Mucosa of rectum (tissue), 2 donors: Measurements from ENCODE around the gene COA8.

ENCODE experiments used
- H3K27ac ChIP-seq, 2 donors: one replicate each; pipeline ENCODE4 v1.7.0; 2013; ENCODE audit warnings: inconsistent platforms in 2 of 2, low read depth in 2 of 2, low read length in 2 of 2
- H3K27me3 ChIP-seq, 2 donors: one replicate each; pipeline ENCODE4 v1.7.0; 2013; ENCODE audit warnings: low read length in 2 of 2; ENCODE audit not compliant: control insufficient read depth in 2 of 2, insufficient read depth in 2 of 2
- H3K36me3 ChIP-seq, 2 donors: one replicate each; pipeline ENCODE4 v1.7.0; 2013; ENCODE audit warnings: low read length in 2 of 2; ENCODE audit not compliant: control insufficient read depth in 2 of 2, insufficient read depth in 2 of 2
- H3K4me1 ChIP-seq, 2 donors: one replicate each; pipeline ENCODE4 v1.7.0; 2013; ENCODE audit warnings: low read length in 2 of 2, mild to moderate bottlenecking in 1 of 2; ENCODE audit not compliant: control insufficient read depth in 2 of 2, insufficient read depth in 2 of 2
- H3K4me3 ChIP-seq, 2 donors: one replicate each; pipeline ENCODE4 v1.7.0; 2013; ENCODE audit warnings: low read length in 2 of 2
- H3K9ac ChIP-seq, 2 donors: one replicate each; pipeline ENCODE4 v1.7.0; 2013; ENCODE audit warnings: low read length in 2 of 2, low read depth in 1 of 2, mild to moderate bottlenecking in 1 of 2
- H3K9me3 ChIP-seq, 2 donors: one replicate each; pipeline ENCODE4 v1.7.0; 2013; ENCODE audit warnings: low read length in 2 of 2; ENCODE audit not compliant: control insufficient read depth in 2 of 2
- donor health status: healthy.
- donor health status: Normal muscosa, but diverticular disease.

Gene COA8

GRCh38 chr14:103550451-103551337 lies 12.1 kb upstream of the COA8 start:
- H3K9me3 ChIP-seq = no peaks in the 10 kb centered on the region
- peak overlapping the region in 1 of 2 donors; percentile 77 for H3K27ac ChIP-seq
- H3K9ac ChIP-seq = peak overlapping the region in 1 of 2 donors; percentile 8
- peaks cover 4 to 18% of the 10 kb centered on the region in 2 donors for H3K4me1 ChIP-seq
- no peaks in the 10 kb centered on the region for H3K36me3 ChIP-seq
- no peak overlapping the region for H3K4me3 ChIP-seq
- no peaks in the 10 kb centered on the region for H3K27me3 ChIP-seq

GRCh38 chr14:103551338-103551762 lies 11.4 kb upstream of the COA8 start:
- Histone ChIP-seq H3K27me3 (no peaks in the 10 kb centered on the region), H3K36me3 (no peaks in the 10 kb centered on the region), H3K27ac (peak overlapping the region; percentile 53 to 77), H3K4me1 (peaks cover 4 to 18% of the 10 kb centered on the region in 2 donors), H3K4me3 (no peak overlapping the region), H3K9me3 (no peaks in the 10 kb centered on the region), H3K9ac (no peak overlapping the region)

GRCh38 chr14:103552011-103552845 lies 10.5 kb upstream of the COA8 start:
- peaks cover 8 to 16% of the 10 kb centered on the region in 2 donors for H3K4me1 ChIP-seq
- peak overlapping the region; percentile 53 to 77 for H3K27ac ChIP-seq
- peak overlapping the region in 1 of 2 donors; percentile 3 for H3K9ac ChIP-seq
- H3K36me3 ChIP-seq = peaks cover 4 to 5% of the 10 kb centered on the region in 2 donors
- H3K27me3 ChIP-seq = no peaks in the 10 kb centered on the region
- H3K4me3 ChIP-seq = no peak overlapping the region
- H3K9me3 ChIP-seq = no peaks in the 10 kb centered on the region

- H3K36me3 ChIP-seq = peaks cover 4 to 6% of the 10 kb centered on the region in 2 donors
- peak overlapping the region in 1 of 2 donors; percentile 53 for H3K27ac ChIP-seq
- H3K27me3 ChIP-seq = no peaks in the 10 kb centered on the region
- peaks cover 8 to 16% of the 10 kb centered on the region in 2 donors for H3K4me1 ChIP-seq
- H3K9me3 ChIP-seq = no peaks in the 10 kb centered on the region
- no peak overlapping the region for H3K9ac ChIP-seq
- no peak overlapping the region for H3K4me3 ChIP-seq
These were observed 9.9 kb upstream of the COA8 start for GRCh38 chr14:103552846-103553210.

- Histone ChIP-seq H3K27me3 (no peaks in the 10 kb centered on the region), H3K9me3 (no peaks in the 10 kb centered on the region), H3K9ac (no peak overlapping the region), H3K36me3 (peaks cover 25 to 33% of the 10 kb centered on the region in 2 donors), H3K27ac (no peak overlapping the region), H3K4me3 (no peak overlapping the region), H3K4me1 (peaks cover 7 to 16% of the 10 kb centered on the region in 2 donors)
These were observed 7.0 kb upstream of the COA8 start for GRCh38 chr14:103555559-103556337.

GRCh38 chr14:103556946-103557758 lies 5.6 kb upstream of the COA8 start:
- H3K36me3 ChIP-seq = peaks cover 25 to 34% of the 10 kb centered on the region in 2 donors
- no peaks in the 10 kb centered on the region for H3K9me3 ChIP-seq
- no peaks in the 10 kb centered on the region for H3K27me3 ChIP-seq
- peak overlapping the region in 1 of 2 donors; percentile 38 for H3K27ac ChIP-seq
- peaks cover 16 to 28% of the 10 kb centered on the region in 2 donors for H3K4me1 ChIP-seq
- H3K4me3 ChIP-seq = no peak overlapping the region
- H3K9ac ChIP-seq = no peak overlapping the region

GRCh38 chr14:103558071-103558882 lies 4.5 kb upstream of the COA8 start:
- Histone ChIP-seq H3K9ac (no peak overlapping the region), H3K9me3 (no peaks in the 10 kb centered on the region), H3K36me3 (peaks cover 25 to 34% of the 10 kb centered on the region in 2 donors), H3K27ac (peak overlapping the region in 1 of 2 donors; percentile 3), H3K4me1 (peaks cover 16 to 28% of the 10 kb centered on the region in 2 donors), H3K4me3 (no peak overlapping the region), H3K27me3 (no peaks in the 10 kb centered on the region)

- Histone ChIP-seq H3K27me3 (no peaks in the 10 kb centered on the region), H3K9me3 (no peaks in the 10 kb centered on the region), H3K4me1 (peaks cover 26 to 38% of the 10 kb centered on the region in 2 donors), H3K4me3 (no peak overlapping the region), H3K36me3 (peaks cover 25 to 34% of the 10 kb centered on the region in 2 donors), H3K27ac (no peak overlapping the region), H3K9ac (no peak overlapping the region)
These were observed 3.0 kb upstream of the COA8 start for GRCh38 chr14:103559766-103560165.
